Stomach (tissue), 9 donors: Measurements from ENCODE around the gene FHOD3. TPM values are rescaled to one million over a fixed set of nuclear protein-coding genes. Genes with fewer than 3 reads are reported as not detected.

Experiments
- DNase-seq, 2 donors: peaks; one replicate each; pipeline versions ENCODE4 v3.0.0 to v3.0.0-alpha.2; 2013 to 2019
- H3K27ac ChIP-seq, 5 donors: fragments of 200-600 bp in 4 of 5; sonication (generic) in 4 of 5; one replicate each; pipeline ENCODE4 v1.5.1; 2013 to 2019; ENCODE audit warnings: mild to moderate bottlenecking in 1 of 5, moderate library complexity in 1 of 5
- H3K27me3 ChIP-seq, 3 donors: fragments of 200-600 bp; sonication (generic); one replicate each; pipeline ENCODE4 v1.5.1; 2017 to 2019; ENCODE audit warnings: mixed run types in 1 of 3
- H3K36me3 ChIP-seq, 4 donors: fragments of 200-600 bp; sonication (generic); 1 replicate in 3 of 4; 2 replicates in 1 of 4; pipeline ENCODE4 v1.5.1; 2016 to 2019
- H3K4me1 ChIP-seq, 4 donors: fragments of 200-600 bp; sonication (generic); one replicate each; pipeline ENCODE4 v1.5.1; 2016 to 2019
- H3K4me3 ChIP-seq, 4 donors: fragments of 200-600 bp; sonication (generic) in 3 of 4; one replicate each; pipeline ENCODE4 v1.5.1; 2016 to 2019; ENCODE audit warnings: mild to moderate bottlenecking in 1 of 4
- H3K9me3 ChIP-seq, 4 donors: fragments of 200-600 bp; sonication (generic); one replicate each; pipeline ENCODE4 v1.5.1; 2016 to 2019
- CTCF ChIP-seq, 7 experiments: fragments of 450-650 bp in 4 of 7; fragments of 200-600 bp in 3 of 7; sonication (generic) in 3 of 7; IDR thresholded peaks; one replicate each; pipeline ENCODE4 v1.5.1; 2016 to 2019; ENCODE audit warnings: antibody characterized with exemption in 7 of 7, control low read depth in 2 of 7, mild to moderate bottlenecking in 1 of 7
- EP300 ChIP-seq: sonication (generic); formaldehyde crosslinking; IDR thresholded peaks from one replicate; pipeline ENCODE4 v1.6.1; 2017; ENCODE audit warnings: antibody characterized with exemption
- POLR2A ChIP-seq, 4 donors: fragments of 450-650 bp; IDR thresholded peaks; one replicate each; pipeline ENCODE4 v1.6.1; 2016; ENCODE audit warnings: antibody characterized with exemption in 4 of 4, control low read depth in 2 of 4, mild to moderate bottlenecking in 1 of 4, moderate library complexity in 1 of 4
- POLR2AphosphoS5 ChIP-seq, 3 donors: sonication (generic); formaldehyde crosslinking; IDR thresholded peaks; one replicate each; pipeline ENCODE4 v1.6.1; 2016; ENCODE audit warnings: antibody characterized with exemption in 3 of 3
- WGBS, 5 donors: extraction: QIAGEN DNeasy Blood & Tissue Kit in 3 of 5; methylation state at CpG; one replicate each; pipeline versions ENCODE4 v1.1.5 to v1.1.7; 2013 to 2018; 5-methylcytosine and 5-hydroxymethylcytosine counted together
- intact Hi-C: fragments of 100-400 bp; cut with DNase I; formaldehyde crosslinking; loops from one replicate; pipeline ENCODE4 v1.15.1; 2023; ENCODE audit warnings: low total_unique reads
- polyA plus RNA-seq, 3 donors: library from polyadenylated mRNA; stranded (reverse); fragments of 200-250 nt; gene quantifications; one replicate each; pipeline ENCODE4 v1.2.3, GENCODE V29; 2013
- total RNA-seq, 5 donors: library from RNA; depleted of rRNA; stranded (reverse); fragments of >200 nt; gene quantifications; one replicate each; pipeline versions ENCODE4 v1.1.0 to v1.2.3, GENCODE V29; 2014 to 2016
- donor health status: healthy with polysubstance abuse.
- donor health status: Bipolar disorder and iron deficiency.
- donor health status: healthy.

FHOD3 gene
- total and polyA plus RNA-seq, 8 donors, result under 0.01 to 9.1 (median 4.6) TPM

- TF ChIP-seq POLR2AphosphoS5 (IDR thresholded peaks at IDR 0.05), result no peak
- TF ChIP-seq POLR2A (IDR thresholded peaks at IDR 0.05), result no peak
- WGBS, 5 donors, result 54 to 69% (median 62%) methylated on average over 8 of the region's 8 CpGs
- Histone ChIP-seq H3K9me3 (no peaks in the 10 kb centered on the region), H3K36me3 (no peaks in the 10 kb centered on the region), H3K4me1 (no peaks in the 10 kb centered on the region), H3K4me3 (no peak overlapping the region), H3K27ac (no peak overlapping the region), H3K27me3 (no peaks in the 10 kb centered on the region)
- intact Hi-C loops, result no loop called here
- no peak for DNase-seq
These were observed 69.7 kb downstream of the FHOD3 start for GRCh38 chr18:36366994-36367839.

- no peak overlapping the region for H3K27ac ChIP-seq
- peaks cover 0 to 5% (median 0%) of the 10 kb centered on the region in 3 donors for H3K27me3 ChIP-seq
- TF ChIP-seq CTCF (IDR thresholded peaks at IDR 0.05) (no peak), EP300 (no peak), POLR2AphosphoS5 (IDR thresholded peaks at IDR 0.05) (no peak), POLR2A (IDR thresholded peaks at IDR 0.05) (no peak)
- intact Hi-C loops, result no loop called here
- WGBS, 5 donors, result 77 to 90% (median 84%) methylated on average over 3 of the region's 3 CpGs
- H3K4me3 ChIP-seq, result no peak overlapping the region
- no peaks in the 10 kb centered on the region for H3K36me3 ChIP-seq
- H3K9me3 ChIP-seq, result no peaks in the 10 kb centered on the region
- no peaks in the 10 kb centered on the region for H3K4me1 ChIP-seq
- DNase-seq, result no peak
These were observed 71.4 kb downstream of the FHOD3 start for GRCh38 chr18:36368889-36369288.

- Histone ChIP-seq H3K27me3 (peaks cover 0 to 5% (median 0%) of the 10 kb centered on the region in 3 donors), H3K36me3 (no peaks in the 10 kb centered on the region), H3K4me3 (no peak overlapping the region), H3K27ac (no peak overlapping the region), H3K9me3 (no peaks in the 10 kb centered on the region), H3K4me1 (no peaks in the 10 kb centered on the region)
- intact Hi-C loops, result no loop called here
- WGBS, 5 donors, result 57 to 64% (median 62%) methylated on average over 5 of the region's 5 CpGs
- DNase-seq, result no peak
- no peak for TF ChIP-seq POLR2A (IDR thresholded peaks at IDR 0.05)
- no peak for TF ChIP-seq POLR2AphosphoS5 (IDR thresholded peaks at IDR 0.05)
- TF ChIP-seq CTCF (IDR thresholded peaks at IDR 0.05), result no peak
- TF ChIP-seq EP300, result no peak
These were observed 75.4 kb downstream of the FHOD3 start for GRCh38 chr18:36372903-36373311.

DNA sequence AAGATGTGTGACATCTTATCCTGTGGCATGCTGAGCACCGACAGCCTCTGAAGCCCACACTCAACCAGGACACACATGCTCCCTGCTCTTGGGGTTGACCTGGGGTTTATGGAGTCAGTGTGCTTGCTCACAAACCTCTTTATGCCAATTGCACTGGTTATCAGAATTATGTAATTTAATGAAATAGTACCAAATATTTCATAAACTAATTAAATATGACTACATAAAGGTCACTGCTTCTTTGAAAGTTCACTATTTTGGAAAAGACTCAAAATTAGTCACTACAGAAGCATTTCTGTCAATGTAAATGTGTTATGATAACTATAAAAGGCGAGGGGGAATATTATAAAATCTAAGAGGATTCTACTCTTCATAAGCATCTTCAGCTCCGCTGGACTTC lies 76.7 kb downstream of the FHOD3 start:
- no peak overlapping the region for H3K4me3 ChIP-seq
- H3K9me3 ChIP-seq, result no peaks in the 10 kb centered on the region
- no peak for DNase-seq
- H3K27me3 ChIP-seq, result peaks cover 0 to 5% (median 0%) of the 10 kb centered on the region in 3 donors
- no peak overlapping the region for H3K27ac ChIP-seq
- H3K36me3 ChIP-seq, result no peaks in the 10 kb centered on the region
- no peaks in the 10 kb centered on the region for H3K4me1 ChIP-seq
- WGBS, 5 donors, result 62 to 83% (median 67%) methylated on average over 3 of the region's 3 CpGs
- intact Hi-C loops, result no loop called here
- TF ChIP-seq CTCF (IDR thresholded peaks at IDR 0.05) (no peak), EP300 (no peak), POLR2AphosphoS5 (IDR thresholded peaks at IDR 0.05) (no peak), POLR2A (IDR thresholded peaks at IDR 0.05) (no peak)

DNA sequence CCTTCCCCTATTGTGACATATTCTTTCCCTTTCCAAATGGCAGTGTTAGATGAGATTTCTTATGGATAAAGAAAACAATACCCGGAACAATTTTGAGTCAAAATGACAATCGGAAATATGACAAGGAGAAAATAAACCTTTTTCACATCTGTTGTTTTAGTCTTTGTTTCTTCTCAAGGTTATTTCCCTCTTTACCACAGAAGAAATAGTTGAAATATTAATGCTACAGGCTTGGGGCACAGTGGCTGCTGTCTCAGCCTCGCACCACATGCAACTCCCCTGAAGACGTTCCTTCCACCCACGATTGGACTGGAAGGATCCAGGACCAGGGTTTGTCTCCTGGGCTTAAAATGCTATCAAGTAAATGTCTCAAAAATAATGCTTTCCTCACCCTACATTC lies 77.6 kb downstream of the FHOD3 start:
- Histone ChIP-seq H3K9me3 (no peaks in the 10 kb centered on the region), H3K36me3 (no peaks in the 10 kb centered on the region), H3K4me3 (no peak overlapping the region), H3K27me3 (peaks cover 0 to 5% (median 0%) of the 10 kb centered on the region in 3 donors), H3K4me1 (no peaks in the 10 kb centered on the region), H3K27ac (no peak overlapping the region)
- TF ChIP-seq CTCF (IDR thresholded peaks at IDR 0.05) (no peak), POLR2A (IDR thresholded peaks at IDR 0.05) (no peak), EP300 (no peak), POLR2AphosphoS5 (IDR thresholded peaks at IDR 0.05) (no peak)
- WGBS, 5 donors, result 71 to 84% (median 79%) methylated on average over 5 of the region's 5 CpGs
- intact Hi-C loops, result no loop called here
- no peak for DNase-seq
